GOT3 (cell line): ENCODE measurements around the gene PARP8.
"Not testable (repeated sequence)": the region's sequence is repeated elsewhere in the genome, so short reads cannot be mapped to it uniquely, and the experiment has no call there.

Experiments
- DNase-seq: peaks from one replicate; lab custom pipeline; 2025; ENCODE audit warnings: mixed read lengths; lab: John Stamatoyannopoulos, UW

Gene PARP8

DNA sequence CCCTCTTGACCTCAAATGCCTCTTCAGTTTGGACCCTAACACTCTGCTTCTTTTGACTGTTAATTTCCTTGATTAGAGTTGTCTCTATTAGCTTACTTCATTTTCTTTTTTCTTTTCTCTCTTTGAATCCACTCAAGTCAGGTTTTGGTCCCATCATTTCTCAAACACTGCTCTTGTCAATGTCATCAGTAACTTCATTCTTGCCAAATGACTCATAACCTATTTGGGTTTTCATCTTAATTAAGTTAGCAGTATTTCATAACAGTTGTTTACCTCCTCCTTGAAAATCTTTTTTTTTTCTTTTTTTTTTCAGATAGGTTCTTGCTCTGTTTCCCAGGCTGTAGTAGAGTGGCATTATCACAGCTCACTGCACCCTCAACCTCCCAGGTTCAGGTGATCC lies 119.6 kb downstream of the PARP8 start:
- DNase-seq = no peak

DNA sequence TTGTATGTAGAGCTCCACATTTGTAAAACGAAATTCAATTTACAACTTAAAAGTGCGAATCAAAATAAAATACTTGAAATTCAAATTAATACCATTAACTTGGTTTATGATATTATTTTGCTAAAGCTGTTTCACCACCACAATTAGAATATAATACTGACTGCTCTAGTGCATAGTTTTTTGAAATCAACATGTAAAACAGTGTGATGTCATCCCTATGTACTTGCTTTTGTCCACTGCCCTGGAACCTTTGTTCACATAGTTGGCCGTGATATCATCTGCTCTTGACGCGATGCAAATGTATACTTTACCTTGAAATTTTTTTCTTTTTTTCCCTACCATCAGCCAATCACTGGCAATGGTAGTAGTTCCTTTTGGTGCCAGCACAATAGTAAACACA lies 125.4 kb downstream of the PARP8 start:
- DNase-seq = no peak

DNA sequence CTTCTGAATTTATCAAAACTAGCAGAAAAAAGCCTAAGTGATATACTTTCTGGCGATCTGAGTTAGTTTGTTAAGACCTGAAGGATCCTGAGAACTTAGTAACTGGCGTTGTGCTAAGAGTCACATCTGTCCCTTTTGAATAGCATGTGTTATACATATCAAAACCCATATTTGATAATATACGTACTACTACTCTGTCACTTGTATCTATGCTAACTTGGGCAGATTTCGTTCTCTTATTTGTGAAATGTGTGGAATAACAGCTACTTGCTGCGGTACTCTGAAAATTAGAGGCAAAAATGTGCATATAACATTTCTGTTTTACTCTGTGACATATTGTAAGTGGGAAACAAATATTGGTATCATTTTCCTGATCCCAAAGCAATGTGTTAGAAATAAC lies 126.4 kb downstream of the PARP8 start:
- DNase-seq = no peak

DNA sequence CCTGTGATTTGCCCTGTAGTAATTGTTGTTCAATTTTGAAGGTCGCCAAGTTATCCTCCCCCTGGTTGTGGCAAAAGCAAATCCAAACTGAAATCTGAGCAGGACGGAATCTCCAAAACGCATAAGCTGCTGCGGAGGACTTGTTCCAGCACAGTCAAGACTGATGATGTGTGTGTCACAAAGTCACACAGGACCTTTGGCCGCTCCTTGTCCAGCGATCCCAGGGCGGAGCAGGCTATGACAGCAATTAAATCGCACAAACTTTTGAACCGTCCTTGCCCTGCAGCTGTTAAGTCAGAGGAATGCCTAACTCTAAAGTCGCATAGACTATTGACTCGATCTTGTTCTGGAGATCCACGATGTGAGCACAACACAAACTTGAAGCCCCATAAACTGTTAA lies 128.4 kb downstream of the PARP8 start:
- no peak for DNase-seq

DNA sequence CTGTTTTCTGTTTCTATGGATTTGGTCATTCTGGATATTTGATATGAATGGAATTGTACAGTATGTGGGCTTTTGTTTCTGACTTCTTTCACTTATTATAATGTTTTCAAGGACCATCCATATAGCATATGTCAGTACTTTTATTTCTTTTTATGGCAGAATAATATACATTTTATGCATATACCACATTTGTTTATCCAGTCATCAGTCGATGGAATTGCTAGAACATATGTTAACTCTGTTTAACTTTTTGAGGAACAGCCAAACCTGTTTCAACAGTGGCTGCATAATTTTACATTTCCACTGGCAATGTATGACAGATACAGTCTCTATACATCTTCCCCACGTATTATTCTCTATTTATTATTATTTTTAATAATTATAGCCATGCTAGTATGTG lies 131.6 kb downstream of the PARP8 start:
- DNase-seq = no peak

DNA sequence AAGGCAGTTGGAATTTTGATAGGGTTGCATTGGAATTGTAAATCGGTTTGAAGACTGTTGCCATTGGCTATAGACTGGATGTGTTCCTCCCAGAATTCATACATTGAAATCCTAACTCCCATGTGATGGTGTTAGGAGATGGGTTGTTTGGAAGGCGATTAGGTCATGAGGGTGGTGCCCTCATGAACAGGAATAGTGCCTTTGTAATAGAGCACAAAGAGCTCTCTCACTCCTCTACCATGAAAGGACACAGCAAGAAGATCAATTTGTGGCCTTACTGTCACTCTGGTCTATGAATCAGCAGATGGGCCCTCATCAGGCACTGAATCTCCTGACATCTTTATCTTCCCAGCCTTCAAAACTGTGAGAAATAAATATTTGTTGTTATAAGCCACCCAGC lies 133.2 kb downstream of the PARP8 start:
- DNase-seq = no peak

DNA sequence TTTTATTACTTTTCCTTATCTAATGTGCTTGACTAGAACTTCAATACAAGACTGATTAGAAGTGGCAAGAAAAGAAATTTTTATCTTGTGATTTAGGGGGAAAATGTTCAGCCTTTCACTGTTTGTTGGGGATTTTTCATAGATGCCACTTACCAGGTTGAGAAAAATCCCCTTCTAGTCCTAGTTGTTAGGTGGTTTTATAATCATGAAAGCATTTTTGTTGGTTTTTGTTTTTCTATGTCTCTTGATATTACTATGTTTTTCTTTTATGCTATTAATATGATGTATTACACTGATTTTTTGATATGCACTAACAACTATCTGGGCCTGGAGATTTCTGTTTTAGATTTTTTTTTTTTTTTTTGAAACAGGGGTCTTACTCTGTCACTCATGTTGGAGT lies 134.0 kb downstream of the PARP8 start:
- no peak for DNase-seq

DNA sequence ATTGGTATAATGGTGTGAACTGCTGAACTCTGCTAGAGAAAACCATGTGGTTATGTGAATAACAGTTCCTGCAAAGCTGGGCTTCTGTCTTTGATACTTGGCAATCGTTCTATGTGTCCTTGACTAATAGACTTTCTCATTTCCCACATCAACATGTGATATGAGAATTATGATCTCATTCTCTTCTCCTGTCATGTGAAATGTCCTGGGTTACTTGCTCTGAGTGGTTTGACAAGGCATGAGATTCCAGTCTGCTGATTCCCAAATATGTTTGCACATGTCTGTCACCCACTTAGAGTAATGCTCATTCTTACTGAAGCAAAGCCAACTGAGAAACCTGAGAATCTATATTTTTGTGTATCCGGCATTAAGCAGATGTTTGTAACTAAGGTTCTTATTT lies 141.2 kb downstream of the PARP8 start:
- DNase-seq = no peak

DNA sequence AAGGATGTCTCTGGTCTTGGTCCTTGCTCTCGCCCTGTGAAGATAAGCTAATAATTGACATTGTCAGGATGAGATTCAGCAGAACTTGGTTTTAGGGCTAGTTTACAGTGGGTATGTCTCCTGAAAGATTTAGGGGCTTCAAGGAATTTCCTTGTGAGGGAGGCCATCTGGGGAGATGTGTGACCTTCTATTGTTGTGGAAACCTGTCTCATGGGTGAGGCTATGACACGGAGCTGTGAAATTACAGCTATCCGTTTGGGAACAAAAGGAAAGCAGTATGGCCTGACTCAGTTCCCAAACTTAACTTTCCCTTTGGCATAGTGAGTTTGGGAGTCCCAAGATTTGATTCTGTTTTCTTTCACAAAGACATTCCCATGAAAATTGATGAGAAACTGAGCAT lies 142.0 kb downstream of the PARP8 start:
- DNase-seq = no peak

DNA sequence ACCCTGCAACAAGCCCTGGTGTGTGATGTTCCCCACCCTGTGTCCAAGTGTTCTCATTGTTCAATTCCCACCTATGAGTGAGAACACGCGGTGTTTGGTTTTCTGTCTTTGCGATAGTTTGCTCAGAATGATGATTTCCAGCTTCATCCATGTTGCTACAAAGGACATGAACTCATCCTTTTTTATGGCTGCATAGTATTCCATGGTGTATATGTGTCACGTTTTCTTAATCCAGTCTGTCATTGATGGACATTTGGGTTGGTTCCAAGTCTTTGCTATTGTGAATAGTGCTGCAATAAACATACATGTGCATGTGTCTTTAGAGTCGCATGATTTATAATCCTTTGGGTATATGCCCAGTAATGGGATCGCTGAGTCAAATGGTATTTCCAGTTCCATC lies 145.3 kb downstream of the PARP8 start:
- DNase-seq = not testable (repeated sequence)

DNA sequence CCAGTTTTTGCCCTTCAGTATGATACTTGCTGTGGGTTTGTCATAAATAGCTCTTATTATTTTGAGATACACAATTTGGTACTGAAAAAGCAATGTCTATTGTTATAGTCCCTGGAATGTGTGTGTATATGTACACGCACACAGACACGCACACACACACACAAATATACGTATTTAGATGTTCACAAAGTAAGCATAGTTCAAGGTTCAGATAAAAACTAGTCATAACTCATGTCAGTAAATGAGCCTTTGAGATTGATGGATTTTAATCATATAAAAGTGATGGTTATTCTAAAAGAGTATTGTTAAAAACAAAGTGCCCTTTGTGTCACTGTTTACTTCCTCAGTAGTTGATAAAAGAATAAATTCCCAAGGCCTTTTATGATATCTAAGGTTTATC lies 147.3 kb downstream of the PARP8 start:
- DNase-seq = no peak

DNA sequence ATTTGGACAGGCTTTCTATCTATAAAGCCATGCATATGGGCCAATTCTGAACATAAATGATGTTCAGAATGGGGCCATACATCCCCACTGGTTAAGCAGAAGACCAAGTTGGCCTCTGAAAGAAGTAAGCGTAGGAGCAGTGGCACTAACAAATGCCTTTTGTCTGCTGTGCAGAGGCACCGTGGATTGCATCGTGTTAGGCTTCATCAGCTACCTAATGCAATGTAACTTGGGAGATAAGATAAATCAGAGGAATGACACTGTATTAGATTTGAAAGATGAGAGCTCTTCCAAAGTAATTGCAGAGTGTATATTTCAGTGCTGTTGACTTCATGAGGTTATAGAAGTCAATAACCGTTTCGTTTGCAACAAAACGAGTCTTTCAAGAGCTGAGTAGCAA lies 148.1 kb downstream of the PARP8 start:
- no peak for DNase-seq

DNA sequence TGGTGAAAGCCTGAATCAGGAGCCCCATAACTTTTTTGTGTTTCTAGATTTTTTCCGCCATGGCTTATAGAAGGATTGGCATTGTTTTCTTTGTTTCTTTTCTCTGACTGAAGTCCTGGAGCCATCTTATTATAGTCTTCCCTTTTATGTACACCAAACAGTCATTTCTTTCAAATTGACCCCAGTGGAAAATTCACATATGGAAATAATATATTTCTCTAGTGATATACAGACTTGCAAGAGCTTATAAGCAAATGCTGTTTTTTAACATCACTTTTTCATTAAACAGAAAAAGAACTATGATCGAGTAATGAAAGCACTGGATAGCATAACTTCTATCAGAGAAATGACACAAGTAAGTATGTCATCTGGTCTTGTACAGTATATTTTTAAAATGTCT lies 155.6 kb downstream of the PARP8 start:
- DNase-seq = no peak

DNA sequence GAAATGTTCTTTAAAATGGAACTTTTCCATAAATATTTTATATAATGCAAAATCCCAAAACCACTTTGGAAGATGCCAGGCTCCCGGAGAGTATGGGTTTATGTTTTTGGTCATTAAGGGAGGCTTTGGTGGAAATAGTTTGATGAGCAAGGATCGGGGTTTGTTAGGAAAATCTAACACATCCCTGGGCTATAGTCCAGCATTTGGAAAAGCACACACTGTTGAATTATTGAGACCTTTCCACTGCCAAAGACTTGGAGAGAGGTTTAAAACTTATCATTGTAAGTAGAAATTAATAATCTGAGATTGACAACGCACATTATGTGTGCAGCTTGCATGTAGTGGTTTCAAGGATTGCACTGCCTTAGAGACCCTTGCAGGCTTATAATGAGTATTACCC lies 156.3 kb downstream of the PARP8 start:
- no peak for DNase-seq

DNA sequence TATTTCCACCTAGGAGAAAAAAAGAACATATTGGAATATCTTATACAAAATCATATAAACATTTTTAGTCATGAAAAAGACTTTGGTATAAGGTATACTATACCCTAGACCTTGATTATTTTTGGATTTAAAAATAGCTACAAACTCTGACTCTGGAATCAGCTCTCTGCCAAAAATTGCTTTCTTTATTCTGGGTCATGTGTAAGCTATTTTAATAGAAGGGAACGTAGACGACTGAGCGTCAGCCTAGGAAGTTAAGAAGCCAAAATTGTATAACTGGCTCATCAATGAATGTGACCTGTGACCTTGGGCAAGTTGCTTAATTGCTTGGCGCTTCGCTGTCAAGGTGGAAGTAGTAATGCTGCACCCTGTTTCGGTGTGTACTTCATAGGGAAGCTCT lies 157.1 kb downstream of the PARP8 start:
- DNase-seq = no peak

DNA sequence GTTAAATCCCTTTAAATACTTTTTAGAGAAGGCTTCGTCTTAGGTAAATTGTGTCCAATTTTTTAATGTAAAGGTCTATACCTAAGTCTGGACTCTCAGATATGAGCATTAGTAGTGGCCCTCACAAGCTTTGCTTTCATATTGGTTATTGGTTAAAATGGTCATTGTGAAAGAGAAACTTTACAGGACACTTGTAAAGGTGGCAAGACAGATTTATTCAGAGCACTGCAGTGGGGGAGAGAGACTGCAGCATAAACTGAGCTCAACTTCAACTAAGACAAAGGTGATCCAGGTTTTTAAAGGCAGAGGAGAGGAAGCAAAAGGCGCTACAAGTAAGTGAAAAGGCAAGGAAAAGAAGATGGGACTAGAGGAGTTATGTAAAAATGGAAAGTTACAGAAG lies 157.7 kb downstream of the PARP8 start:
- DNase-seq = no peak

DNA sequence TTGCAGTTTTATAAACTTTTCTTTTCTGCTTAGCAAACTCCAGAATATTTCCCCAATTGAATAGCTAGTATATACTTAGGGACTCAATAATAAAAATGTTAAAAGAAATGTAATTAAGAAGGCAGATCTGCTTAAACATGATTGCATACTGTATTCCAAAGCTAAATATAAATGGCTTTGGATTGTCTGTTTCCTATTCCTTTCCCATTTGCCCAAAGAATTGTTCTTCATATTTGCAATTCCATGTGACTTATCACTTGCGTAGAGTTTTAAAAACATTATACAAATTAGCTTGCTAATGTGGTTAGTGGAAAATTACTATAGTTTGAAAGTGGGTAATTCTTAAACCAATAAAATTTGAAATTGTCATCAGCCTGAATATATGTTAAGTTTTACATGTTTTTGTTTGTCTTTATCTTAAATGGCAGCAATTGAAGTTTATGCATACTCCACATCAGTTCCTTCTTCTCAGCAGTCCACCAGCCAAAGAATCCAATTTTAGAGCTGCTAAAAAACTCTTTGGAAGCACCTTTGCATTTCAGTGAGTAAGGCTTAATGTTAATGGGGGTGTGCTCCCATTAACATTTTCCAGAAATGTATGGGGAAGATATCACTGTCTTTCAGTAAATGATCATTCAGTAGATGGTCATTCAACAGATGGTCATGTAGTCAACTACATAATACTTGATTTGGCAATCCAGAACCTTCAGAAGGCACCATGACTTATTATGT lies 161.2 kb downstream of the PARP8 start:
- no peak for DNase-seq

DNA sequence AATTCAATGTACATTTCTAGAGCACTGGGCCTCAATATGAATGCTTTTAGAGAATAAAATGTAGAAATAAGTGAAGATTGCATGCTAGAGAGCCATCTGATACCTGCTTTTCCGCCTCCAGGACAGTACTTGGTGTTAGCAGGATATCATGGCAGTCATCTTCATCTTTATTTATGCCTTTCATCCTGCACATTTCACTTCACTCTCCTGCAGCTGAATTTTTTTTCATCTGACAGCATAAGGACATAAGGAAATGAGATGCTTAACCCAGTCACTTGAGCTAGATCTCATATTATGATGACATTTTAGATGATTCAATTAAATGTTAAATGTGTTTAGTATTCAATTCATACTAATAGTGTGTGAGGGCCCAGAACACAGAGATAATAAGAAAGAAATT lies 162.6 kb downstream of the PARP8 start:
- DNase-seq = no peak

DNA sequence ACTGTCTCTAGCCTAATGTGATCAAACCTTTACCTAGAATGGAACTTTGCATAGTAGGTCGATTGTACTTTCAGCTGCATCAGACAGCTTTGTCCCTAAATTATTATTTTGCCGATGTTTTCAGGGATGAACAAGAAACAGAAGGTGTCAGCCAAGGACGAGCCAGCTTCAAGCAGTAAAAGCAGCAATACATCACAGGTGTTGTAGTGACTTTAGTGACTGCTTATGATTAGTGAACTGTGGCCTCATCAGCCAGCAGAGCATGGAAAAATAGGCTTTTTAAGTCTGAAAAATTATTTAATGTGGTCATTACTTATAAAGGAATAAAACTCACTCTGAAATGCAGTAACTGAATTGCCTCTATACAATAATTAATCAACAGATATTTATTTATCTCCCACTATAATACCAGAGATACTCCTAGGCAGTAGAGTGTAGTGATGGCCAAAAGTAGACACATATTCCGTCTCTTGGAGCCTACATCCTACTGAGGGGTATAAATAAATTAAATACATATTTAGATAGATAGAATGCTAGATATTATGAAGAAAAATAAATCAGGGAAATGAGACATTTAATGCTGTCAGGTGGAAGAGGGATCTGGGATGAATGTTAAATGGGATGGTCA lies 166.3 kb downstream of the PARP8 start:
- DNase-seq = no peak

DNA sequence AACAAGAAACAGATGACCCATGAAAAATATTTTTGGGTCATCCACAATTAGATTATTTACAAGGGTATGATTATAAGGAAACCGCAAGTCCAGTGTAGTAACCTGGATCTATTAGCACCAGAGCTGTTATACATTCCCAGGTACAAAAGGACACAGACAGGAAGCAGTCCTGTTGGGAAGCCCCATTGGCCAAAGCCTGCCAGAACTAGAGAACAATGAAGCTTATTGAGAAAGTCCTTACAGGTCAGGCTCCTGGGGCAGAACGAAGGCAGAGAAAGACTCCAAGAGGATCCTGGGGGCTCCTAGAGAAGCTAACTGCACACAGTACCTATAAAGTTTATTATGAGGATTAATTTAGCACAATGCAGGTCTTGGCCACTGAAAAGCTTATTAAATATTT lies 169.9 kb downstream of the PARP8 start:
- DNase-seq = no peak

DNA sequence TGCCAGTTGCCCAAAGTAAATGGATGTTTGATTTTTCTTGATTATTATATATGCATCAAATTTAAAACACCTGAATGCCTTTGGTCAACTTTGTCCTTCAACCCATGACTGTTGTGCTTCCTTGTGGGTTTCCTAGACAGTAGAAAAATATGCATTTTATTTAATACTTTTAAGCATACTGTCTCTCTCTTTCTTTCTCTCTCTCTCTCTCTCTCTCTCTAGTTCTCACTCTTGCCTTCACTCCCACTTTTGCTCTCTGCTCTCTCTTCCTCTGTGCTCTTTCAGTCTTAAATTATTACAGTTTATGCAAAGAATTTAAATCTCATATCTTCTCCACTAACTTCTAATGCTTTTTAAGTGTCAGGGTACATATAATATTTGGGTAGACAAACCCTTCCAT lies 173.0 kb downstream of the PARP8 start:
- DNase-seq = no peak

DNA sequence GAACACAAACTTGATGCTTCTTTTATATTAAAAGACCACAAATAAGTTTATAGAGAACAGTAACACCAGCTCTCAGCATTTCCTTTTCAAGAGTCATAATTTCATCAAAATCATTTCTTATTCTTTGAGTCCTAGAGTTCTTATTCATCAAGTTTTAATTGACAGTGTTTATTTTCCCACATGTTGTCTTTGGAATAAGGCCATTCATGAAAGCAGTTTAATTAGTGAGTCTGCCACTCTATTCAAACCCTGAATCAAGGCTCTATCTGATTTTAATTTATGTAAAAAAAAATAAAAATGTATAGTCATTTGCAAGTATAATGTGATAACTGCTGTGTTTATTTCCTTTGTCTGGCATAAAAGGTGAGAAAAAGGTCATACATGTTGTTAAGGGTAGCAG lies 176.7 kb downstream of the PARP8 start:
- no peak for DNase-seq

DNA sequence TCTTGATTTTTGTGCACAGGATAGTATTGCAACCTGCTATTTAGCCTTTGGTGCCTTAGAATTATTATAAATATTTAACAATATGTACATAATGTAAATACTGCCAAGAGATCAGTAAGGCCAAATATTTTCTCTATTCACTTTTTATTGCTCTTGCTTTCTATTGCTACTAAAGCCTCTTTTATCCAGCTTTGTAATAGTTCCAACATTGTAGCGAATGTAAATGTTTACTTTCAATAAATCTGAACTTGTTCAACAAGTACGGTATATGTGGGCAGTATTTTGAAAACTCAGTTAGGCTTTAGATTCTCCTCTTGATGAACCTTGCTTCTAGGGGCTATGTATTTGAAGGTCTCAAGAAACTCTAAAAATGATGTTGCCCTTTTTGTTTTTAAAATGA lies 179.8 kb downstream of the PARP8 start:
- DNase-seq = no peak

DNA sequence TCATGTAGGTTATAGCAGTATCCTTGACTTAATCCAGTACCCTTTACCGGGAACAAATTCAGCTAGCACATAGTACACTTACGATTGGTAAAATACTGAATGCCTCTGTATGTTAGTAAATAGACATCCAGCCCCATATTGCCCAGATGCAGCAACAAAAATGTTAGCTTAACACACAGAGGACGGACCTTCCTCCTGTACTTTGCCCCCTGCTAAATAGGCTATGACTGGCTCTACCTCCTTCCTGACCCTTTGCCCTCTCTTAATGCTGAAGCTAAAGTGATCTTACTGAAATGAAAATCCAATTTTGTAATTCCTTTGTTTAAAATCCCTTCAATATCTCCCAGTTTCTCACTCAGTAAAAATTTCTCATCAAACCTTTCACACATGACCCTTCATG lies 183.1 kb downstream of the PARP8 start:
- DNase-seq = no peak
